Fibroblast of the aortic adventitia (primary cell): Measurements from ENCODE around the gene PFDN4. TPM values are rescaled to one million over a fixed set of nuclear protein-coding genes. Genes with fewer than 3 reads are reported as not detected.

Experiments
- DNase-seq: peaks from one replicate; pipeline ENCODE4 v3.0.0-alpha.2; 2010; ENCODE audit warnings: low read depth
- H3K4me3 ChIP-seq: 2 replicates; pipeline ENCODE4 v1.5.1; 2011; ENCODE audit warnings: low read depth, mild to moderate bottlenecking, control low read depth, low read length, moderate library complexity
- total RNA-seq: library from RNA; depleted of rRNA; stranded (reverse); fragments of >200 nt; gene quantifications from 2 replicates; pipeline ENCODE4 v1.2.3, GENCODE V29; 2012; ENCODE audit warnings: low replicate concordance
- TF ChIP-seq, protein P1 (sequence below): IDR thresholded peaks from 2 replicates; pipeline ENCODE4 v1.5.1; 2011; ENCODE audit warnings: mild to moderate bottlenecking, low read length, control low read depth, inconsistent platforms; ENCODE audit not compliant: insufficient read depth

PFDN4 gene
- total RNA-seq = 149 and 1,207 TPM in 2 replicates

GRCh38 chr20:54207743-54208547 lies at the start of gene PFDN4:
TSS of gene PFDN4 (plus strand) at chr20:54208087. CDS start at chr20:54208101, 14 bp downstream.
- peak; percentile 88 for DNase-seq
- TF ChIP-seq, protein P1, sequence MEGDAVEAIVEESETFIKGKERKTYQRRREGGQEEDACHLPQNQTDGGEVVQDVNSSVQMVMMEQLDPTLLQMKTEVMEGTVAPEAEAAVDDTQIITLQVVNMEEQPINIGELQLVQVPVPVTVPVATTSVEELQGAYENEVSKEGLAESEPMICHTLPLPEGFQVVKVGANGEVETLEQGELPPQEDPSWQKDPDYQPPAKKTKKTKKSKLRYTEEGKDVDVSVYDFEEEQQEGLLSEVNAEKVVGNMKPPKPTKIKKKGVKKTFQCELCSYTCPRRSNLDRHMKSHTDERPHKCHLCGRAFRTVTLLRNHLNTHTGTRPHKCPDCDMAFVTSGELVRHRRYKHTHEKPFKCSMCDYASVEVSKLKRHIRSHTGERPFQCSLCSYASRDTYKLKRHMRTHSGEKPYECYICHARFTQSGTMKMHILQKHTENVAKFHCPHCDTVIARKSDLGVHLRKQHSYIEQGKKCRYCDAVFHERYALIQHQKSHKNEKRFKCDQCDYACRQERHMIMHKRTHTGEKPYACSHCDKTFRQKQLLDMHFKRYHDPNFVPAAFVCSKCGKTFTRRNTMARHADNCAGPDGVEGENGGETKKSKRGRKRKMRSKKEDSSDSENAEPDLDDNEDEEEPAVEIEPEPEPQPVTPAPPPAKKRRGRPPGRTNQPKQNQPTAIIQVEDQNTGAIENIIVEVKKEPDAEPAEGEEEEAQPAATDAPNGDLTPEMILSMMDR = peak; percentile 64
- H3K4me3 ChIP-seq = peak within 1 kb of the TSS; percentile 97

- DNase-seq = no peak
Observed at GRCh38 chr20:54158226-54158625, 49.7 kb upstream of the PFDN4 start.

GRCh38 chr20:54158856-54159418 lies 49.0 kb upstream of the PFDN4 start:
- TF ChIP-seq, protein P1 = no peak
- no peak overlapping the region for H3K4me3 ChIP-seq
- DNase-seq = no peak

More at GRCh38 chr20:54158226-54158625, 49.7 kb upstream of the PFDN4 start:
- TF ChIP-seq, protein P1 = no peak
- H3K4me3 ChIP-seq = no peak overlapping the region

- no peak overlapping the region for H3K4me3 ChIP-seq
- DNase-seq = no peak
- TF ChIP-seq, protein P1 = no peak
Observed at GRCh38 chr20:54160065-54161007, 47.6 kb upstream of the PFDN4 start.

- TF ChIP-seq, protein P1 = no peak
- no peak for DNase-seq
- no peak overlapping the region for H3K4me3 ChIP-seq
Observed at GRCh38 chr20:54161008-54161820, 46.7 kb upstream of the PFDN4 start.

GRCh38 chr20:54161821-54162149 lies 46.1 kb upstream of the PFDN4 start:
- no peak overlapping the region for H3K4me3 ChIP-seq
- TF ChIP-seq, protein P1 = no peak
- no peak for DNase-seq
